Ishikawa (cell line): ENCODE measurements around the gene MEGF11.

ENCODE experiments used
- CEBPB ChIP-seq: IDR thresholded peaks from 2 replicates; pipeline ENCODE4 v1.6.1; 2012
- CREB1 ChIP-seq: IDR thresholded peaks from 2 replicates; pipeline ENCODE4 v1.6.1; 2012; ENCODE audit warnings: low read depth
- EGR1 ChIP-seq: IDR thresholded peaks from 2 replicates; pipeline ENCODE4 v1.6.1; 2012
- EP300 ChIP-seq: IDR thresholded peaks from 2 replicates; pipeline ENCODE4 v1.6.1; 2012; ENCODE audit warnings: borderline replicate concordance
- FOXM1 ChIP-seq: IDR thresholded peaks from 2 replicates; pipeline ENCODE4 v1.6.1; 2012; ENCODE audit warnings: low read depth, borderline replicate concordance
- NFIC ChIP-seq: IDR thresholded peaks from 2 replicates; pipeline ENCODE4 v1.6.1; 2012
- RAD21 ChIP-seq: IDR thresholded peaks from 2 replicates; pipeline ENCODE4 v1.6.1; 2012; ENCODE audit warnings: low read depth
- TAF1 ChIP-seq: IDR thresholded peaks from 2 replicates; pipeline ENCODE4 v1.6.1; 2012; ENCODE audit warnings: low read depth, mild to moderate bottlenecking
- TCF12 ChIP-seq: IDR thresholded peaks from 2 replicates; pipeline ENCODE4 v1.6.1; 2012; ENCODE audit warnings: low read depth
- TEAD4 ChIP-seq: IDR thresholded peaks from 2 replicates; pipeline ENCODE4 v1.6.1; 2012
- YY1 ChIP-seq: IDR thresholded peaks from 2 replicates; pipeline ENCODE4 v1.6.1; 2012; ENCODE audit warnings: low read depth
- TF ChIP-seq, protein P1 (sequence below): IDR thresholded peaks from 2 replicates; pipeline ENCODE4 v1.6.1; 2012; ENCODE audit warnings: low read depth, mild to moderate bottlenecking
- TF ChIP-seq, protein P2 (sequence below): IDR thresholded peaks from 2 replicates; pipeline ENCODE4 v1.6.1; 2012

DNA sequence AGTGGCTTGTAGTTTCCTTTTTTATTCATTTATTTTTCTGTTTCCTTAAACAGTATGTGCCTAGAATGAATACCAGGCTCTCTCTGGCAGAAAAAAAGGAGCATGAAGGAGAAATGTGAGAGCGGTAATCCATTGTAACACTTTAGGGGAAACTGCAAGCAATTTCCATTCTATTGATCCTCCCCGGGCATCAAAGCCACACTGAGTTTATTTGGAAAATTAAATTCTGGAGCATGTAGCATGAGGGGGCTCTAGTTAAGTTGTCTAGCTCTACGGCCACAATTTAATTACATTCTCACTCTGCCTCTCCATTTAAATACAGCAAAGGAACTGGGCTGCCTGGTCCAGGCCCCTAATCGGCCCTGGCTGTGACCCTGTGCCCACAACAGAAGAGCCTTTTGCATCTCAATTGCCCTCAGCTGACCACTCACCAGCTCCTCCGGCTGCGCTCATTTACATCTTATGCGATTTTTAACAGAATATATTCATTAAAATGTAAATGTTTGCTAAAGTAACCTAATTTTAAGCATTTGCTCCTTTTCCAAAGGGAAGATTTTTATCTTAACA lies 72.9 kb downstream of the MEGF11 start:
- TF ChIP-seq TEAD4 (no peak), CEBPB (no peak), NFIC (no peak), EP300 (no peak), RAD21 (no peak), TAF1 (no peak), TCF12 (no peak), CREB1 (no peak), FOXM1 (no peak), YY1 (no peak), EGR1 (no peak)
- TF ChIP-seq, protein P1, sequence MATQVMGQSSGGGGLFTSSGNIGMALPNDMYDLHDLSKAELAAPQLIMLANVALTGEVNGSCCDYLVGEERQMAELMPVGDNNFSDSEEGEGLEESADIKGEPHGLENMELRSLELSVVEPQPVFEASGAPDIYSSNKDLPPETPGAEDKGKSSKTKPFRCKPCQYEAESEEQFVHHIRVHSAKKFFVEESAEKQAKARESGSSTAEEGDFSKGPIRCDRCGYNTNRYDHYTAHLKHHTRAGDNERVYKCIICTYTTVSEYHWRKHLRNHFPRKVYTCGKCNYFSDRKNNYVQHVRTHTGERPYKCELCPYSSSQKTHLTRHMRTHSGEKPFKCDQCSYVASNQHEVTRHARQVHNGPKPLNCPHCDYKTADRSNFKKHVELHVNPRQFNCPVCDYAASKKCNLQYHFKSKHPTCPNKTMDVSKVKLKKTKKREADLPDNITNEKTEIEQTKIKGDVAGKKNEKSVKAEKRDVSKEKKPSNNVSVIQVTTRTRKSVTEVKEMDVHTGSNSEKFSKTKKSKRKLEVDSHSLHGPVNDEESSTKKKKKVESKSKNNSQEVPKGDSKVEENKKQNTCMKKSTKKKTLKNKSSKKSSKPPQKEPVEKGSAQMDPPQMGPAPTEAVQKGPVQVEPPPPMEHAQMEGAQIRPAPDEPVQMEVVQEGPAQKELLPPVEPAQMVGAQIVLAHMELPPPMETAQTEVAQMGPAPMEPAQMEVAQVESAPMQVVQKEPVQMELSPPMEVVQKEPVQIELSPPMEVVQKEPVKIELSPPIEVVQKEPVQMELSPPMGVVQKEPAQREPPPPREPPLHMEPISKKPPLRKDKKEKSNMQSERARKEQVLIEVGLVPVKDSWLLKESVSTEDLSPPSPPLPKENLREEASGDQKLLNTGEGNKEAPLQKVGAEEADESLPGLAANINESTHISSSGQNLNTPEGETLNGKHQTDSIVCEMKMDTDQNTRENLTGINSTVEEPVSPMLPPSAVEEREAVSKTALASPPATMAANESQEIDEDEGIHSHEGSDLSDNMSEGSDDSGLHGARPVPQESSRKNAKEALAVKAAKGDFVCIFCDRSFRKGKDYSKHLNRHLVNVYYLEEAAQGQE = no peak
- TF ChIP-seq, protein P2, sequence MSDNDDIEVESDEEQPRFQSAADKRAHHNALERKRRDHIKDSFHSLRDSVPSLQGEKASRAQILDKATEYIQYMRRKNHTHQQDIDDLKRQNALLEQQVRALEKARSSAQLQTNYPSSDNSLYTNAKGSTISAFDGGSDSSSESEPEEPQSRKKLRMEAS = no peak
